Cerebellar nuclear complex (tissue), 1 donor: ENCODE results near the gene WTAP.
"Not testable (repeated sequence)": the region's sequence is repeated elsewhere in the genome, so short reads cannot be mapped to it uniquely, and the experiment has no call there.

Experiments used
- DNase-seq, 2 experiments: peaks; one replicate each; lab custom pipeline; 2025; lab: John Stamatoyannopoulos, UW

WTAP gene

GRCh38 chr6:159761873-159762680 is 34.8 kb downstream of the WTAP start, which contains the start of gene ACAT2:
TSS of gene ACAT2 (plus strand) at chr6:159762045. CDS start at chr6:159762088, 43 bp downstream.
- peak; percentile 92 to 94 for DNase-seq

GRCh38 chr6:159762681-159763293 is 35.5 kb downstream of the WTAP start:
- DNase-seq: no peak

GRCh38 chr6:159766906-159767305 is 39.6 kb downstream of the WTAP start:
- DNase-seq: no peak

GRCh38 chr6:159769470-159769869 is 42.2 kb downstream of the WTAP start:
- no peak for DNase-seq

GRCh38 chr6:159772196-159772595 is 44.9 kb downstream of the WTAP start:
- no peak for DNase-seq

- no peak for DNase-seq
Observed at GRCh38 chr6:159777240-159777904, 50.1 kb downstream of the WTAP start.

GRCh38 chr6:159778131-159778530 is 50.8 kb downstream of the WTAP start:
- DNase-seq: no peak

GRCh38 chr6:159778542-159779103 is 51.3 kb downstream of the WTAP start:
- DNase-seq: no peak

GRCh38 chr6:159788276-159788675 is 61.0 kb downstream of the WTAP start:
- DNase-seq: no peak

- no peak for DNase-seq
Observed at GRCh38 chr6:159788753-159789376, 61.6 kb downstream of the WTAP start.

- DNase-seq: peak; percentile 82 to 97
Observed at GRCh38 chr6:159789377-159790148, 62.3 kb downstream of the WTAP start, which contains the start of gene TCP1. TSS of gene TCP1 (minus strand) at chr6:159789602. CDS start at chr6:159789468, 134 bp downstream.

GRCh38 chr6:159790149-159790955 is 63.0 kb downstream of the WTAP start, which contains the start of gene MRPL18:
TSS of gene MRPL18 (plus strand) at chr6:159790467. CDS start at chr6:159790588, 121 bp downstream.
- DNase-seq: peak; percentile 78 to 94

- no peak for DNase-seq
Observed at GRCh38 chr6:159790956-159791598, 63.8 kb downstream of the WTAP start.

GRCh38 chr6:159794976-159795375 is 67.7 kb downstream of the WTAP start:
- not testable (repeated sequence) for DNase-seq

- no peak for DNase-seq
Observed at GRCh38 chr6:159797554-159797953, 70.2 kb downstream of the WTAP start.

GRCh38 chr6:159800141-159800865 is 73.0 kb downstream of the WTAP start, which contains the start of gene PNLDC1:
TSS of gene PNLDC1 (plus strand) at chr6:159800276. CDS start at chr6:159800308, 32 bp downstream.
- DNase-seq: no peak

- no peak for DNase-seq
Observed at GRCh38 chr6:159801935-159802334, 74.6 kb downstream of the WTAP start.

- no peak for DNase-seq
Observed at GRCh38 chr6:159804504-159804903, 77.2 kb downstream of the WTAP start.
